PC-3 (cell line): ENCODE data around the gene IFI35. TPM values are rescaled to one million over a fixed set of nuclear protein-coding genes. Genes with fewer than 3 reads are reported as not detected.

Experiments used
- ATAC-seq: fragments of 200-7000 bp; cut with Tn5 transposase; 2 replicates; pipeline ENCODE4 v1.9.1; 2020; ENCODE audit warnings: mild to moderate bottlenecking, moderate library complexity
- BruUV-seq: library from RNA; stranded (reverse); fragments of 400-500 nt; replicated peaks from 2 replicates; lab custom pipeline; 2021; lab: Mats Ljungman, UMichigan
- CTCF ChIA-PET: fragments of 300-600 bp; sonication (Branson Sonifier 250); formaldehyde crosslinking; loops from one replicate; lab custom pipeline; 2022; ENCODE audit warnings: antibody characterized with exemption; lab: Charles Lee
- POLR2A ChIA-PET: fragments of 300-600 bp; sonication (Branson Sonifier 250); formaldehyde crosslinking; loops from one replicate; lab custom pipeline; 2022; ENCODE audit warnings: antibody characterized with exemption; ENCODE audit not compliant: unreplicated experiment; lab: Charles Lee
- DNase-seq: peaks from one replicate; pipeline ENCODE4 v3.0.0-alpha.2; 2015
- H2AFZ ChIP-seq: fragments of 300-600 bp; sonication (generic); 2 replicates; pipeline ENCODE4 v1.6.0; 2016; ENCODE audit warnings: antibody characterized with exemption, low read length
- H3F3A ChIP-seq: fragments of 300-600 bp; sonication (generic); one replicate; pipeline ENCODE4 v1.6.0; 2017; ENCODE audit warnings: antibody characterized with exemption, low read length, control low read depth, mild to moderate bottlenecking; ENCODE audit not compliant: unreplicated experiment
- H3K27ac ChIP-seq: fragments of 300-600 bp; sonication (generic); 2 replicates; pipeline ENCODE4 v1.5.1; 2016; ENCODE audit warnings: mild to moderate bottlenecking, low read length
- H3K27me3 ChIP-seq: fragments of 300-600 bp; sonication (generic); 2 replicates; pipeline ENCODE4 v1.6.1; 2016; ENCODE audit warnings: low read length, mixed read lengths
- H3K36me3 ChIP-seq: fragments of 300-600 bp; sonication (generic); 2 replicates; pipeline ENCODE4 v1.6.1; 2016; ENCODE audit warnings: low read depth, mixed run types, low read length, mixed read lengths
- H3K4me1 ChIP-seq: fragments of 300-600 bp; sonication (generic); 2 replicates; pipeline ENCODE4 v1.5.1; 2016; ENCODE audit warnings: low read length; ENCODE audit not compliant: insufficient read depth
- H3K4me2 ChIP-seq: fragments of 300-600 bp; sonication (generic); 2 replicates; pipeline ENCODE4 v1.6.0; 2016; ENCODE audit warnings: low read length
- H3K4me3 ChIP-seq: fragments of 300-600 bp; sonication (generic); 2 replicates; pipeline ENCODE4 v1.5.1; 2016; ENCODE audit warnings: mild to moderate bottlenecking, low read length, mixed read lengths
- H3K79me2 ChIP-seq: fragments of 300-600 bp; sonication (generic); 2 replicates; pipeline ENCODE4 v1.6.1; 2017; ENCODE audit warnings: low read length, mixed read lengths
- H3K9ac ChIP-seq: fragments of 300-600 bp; sonication (generic); 2 replicates; pipeline ENCODE4 v1.6.0; 2016; ENCODE audit warnings: mild to moderate bottlenecking, low read length
- H3K9me2 ChIP-seq: fragments of 300-600 bp; sonication (generic); replicated peaks from 2 replicates; pipeline ENCODE4 v1.6.1; 2016; ENCODE audit warnings: mixed run types, low read length, mixed read lengths
- H3K9me3 ChIP-seq: fragments of 300-600 bp; sonication (generic); 2 replicates; pipeline ENCODE4 v1.6.1; 2016; ENCODE audit warnings: low read length, mixed read lengths
- H4K20me1 ChIP-seq: fragments of 300-600 bp; sonication (generic); 2 replicates; pipeline ENCODE4 v1.6.1; 2016; ENCODE audit warnings: low read length, mixed read lengths
- EZH2 ChIP-seq: fragments of 300-600 bp; sonication (generic); IDR thresholded peaks from one replicate; pipeline ENCODE4 v1.6.1; 2017; ENCODE audit warnings: antibody characterized with exemption, mild to moderate bottlenecking, low read length; ENCODE audit not compliant: unreplicated experiment
- EZH2phosphoT487 ChIP-seq: fragments of 300-600 bp; sonication (generic); IDR thresholded peaks from 2 replicates; pipeline ENCODE4 v1.6.1; 2018; ENCODE audit warnings: mild to moderate bottlenecking, antibody characterized with exemption, low read length, borderline replicate concordance
- intact Hi-C: fragments of 100-400 bp; cut with micrococcal nuclease; formaldehyde crosslinking; loops from 2 replicates; pipeline ENCODE4 v1.9.0; 2023
- total RNA-seq: library from RNA; depleted of rRNA; stranded (reverse); fragments of >200 nt; gene quantifications from 2 replicates; pipeline ENCODE4 v1.2.3, GENCODE V29; 2014
- TF ChIP-seq, protein P1 (sequence below): fragments of 300-600 bp; sonication (generic); conservative IDR thresholded peaks from 2 replicates; pipeline ENCODE4 v1.5.1; 2017; ENCODE audit warnings: antibody characterized with exemption, low read depth, mild to moderate bottlenecking, low read length

Gene IFI35
- total RNA-seq, 1 experiment from 2014 or later = 12.3 TPM

DNA sequence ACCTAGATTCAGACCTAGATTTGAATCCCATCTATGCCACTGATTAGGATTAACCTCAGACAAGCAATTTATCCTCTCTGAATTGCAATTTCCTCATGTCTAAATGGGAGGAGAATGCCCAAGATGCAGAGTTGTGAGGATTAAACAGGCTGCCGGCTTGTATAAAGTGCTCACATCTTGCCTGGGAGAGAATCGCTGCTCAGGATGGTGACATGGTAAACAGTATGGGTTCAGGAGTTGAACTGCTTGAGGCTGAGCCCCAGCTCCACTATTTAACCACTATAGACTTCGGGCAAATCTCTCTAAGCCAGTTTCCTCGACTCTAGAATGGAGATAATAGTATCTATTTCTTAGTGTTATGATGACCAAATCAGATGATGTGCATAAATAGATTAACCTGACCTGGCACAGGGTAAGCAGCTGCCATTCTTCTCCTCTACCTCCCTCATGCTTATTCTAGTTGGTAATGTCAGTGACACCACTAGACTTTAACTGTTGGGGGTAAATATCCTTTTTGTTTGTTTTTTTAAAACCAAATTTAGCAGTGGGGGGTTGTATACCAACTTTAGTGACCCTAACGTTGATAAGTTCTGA lies 9.1 kb upstream of the IFI35 start:
- peak; percentile 18 for ATAC-seq
- H3K9me2 ChIP-seq = no peaks in the 10 kb centered on the region
- peaks cover 27% of the 10 kb centered on the region for H3K79me2 ChIP-seq
- H3K27ac ChIP-seq = 0 out of 2 replicates have a peak overlapping the region, but pooled peaks have one; percentile 3
- peak overlapping the region; percentile 68 for H3K4me2 ChIP-seq
- peaks cover 36% of the 10 kb centered on the region for H3K4me1 ChIP-seq
- ChIA-PET CTCF (interaction anchor here (0.6 to 1.6 kb wide), 9 partner anchors 13 to 1192 kb away, joined by 3 to 22 read pairs (median 4); partner anchors contain the start of genes RUNDC1 and WNK4), POLR2A (interaction anchor here (0.6 to 1.2 kb wide), 7 partner anchors 11 to 1895 kb away, joined by 3 to 7 read pairs (median 4); no protein-coding TSS in a partner anchor)
- H3K4me3 ChIP-seq = peak overlapping the region; percentile 59
- no peaks in the 10 kb centered on the region for H3K9me3 ChIP-seq
- peaks cover 34% of the 10 kb centered on the region for H3K36me3 ChIP-seq
- DNase-seq = peak; percentile 9
- TF ChIP-seq, protein P1, sequence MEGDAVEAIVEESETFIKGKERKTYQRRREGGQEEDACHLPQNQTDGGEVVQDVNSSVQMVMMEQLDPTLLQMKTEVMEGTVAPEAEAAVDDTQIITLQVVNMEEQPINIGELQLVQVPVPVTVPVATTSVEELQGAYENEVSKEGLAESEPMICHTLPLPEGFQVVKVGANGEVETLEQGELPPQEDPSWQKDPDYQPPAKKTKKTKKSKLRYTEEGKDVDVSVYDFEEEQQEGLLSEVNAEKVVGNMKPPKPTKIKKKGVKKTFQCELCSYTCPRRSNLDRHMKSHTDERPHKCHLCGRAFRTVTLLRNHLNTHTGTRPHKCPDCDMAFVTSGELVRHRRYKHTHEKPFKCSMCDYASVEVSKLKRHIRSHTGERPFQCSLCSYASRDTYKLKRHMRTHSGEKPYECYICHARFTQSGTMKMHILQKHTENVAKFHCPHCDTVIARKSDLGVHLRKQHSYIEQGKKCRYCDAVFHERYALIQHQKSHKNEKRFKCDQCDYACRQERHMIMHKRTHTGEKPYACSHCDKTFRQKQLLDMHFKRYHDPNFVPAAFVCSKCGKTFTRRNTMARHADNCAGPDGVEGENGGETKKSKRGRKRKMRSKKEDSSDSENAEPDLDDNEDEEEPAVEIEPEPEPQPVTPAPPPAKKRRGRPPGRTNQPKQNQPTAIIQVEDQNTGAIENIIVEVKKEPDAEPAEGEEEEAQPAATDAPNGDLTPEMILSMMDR = no peak
- TF ChIP-seq EZH2 (no peak), EZH2phosphoT487 (no peak)
- no peak overlapping the region for H2AFZ ChIP-seq
- no TSS peak for BruUV-seq
- no peaks in the 10 kb centered on the region for H3K27me3 ChIP-seq
- H3K9ac ChIP-seq = 0 out of 2 replicates have a peak overlapping the region, but pooled peaks have one; percentile 5
- intact Hi-C loops = loop anchor here (5.0 kb wide), 1 partner anchor 150 kb away; no protein-coding TSS in a partner anchor
- H3F3A ChIP-seq = no peaks in the 10 kb centered on the region
- peaks cover 16% of the 10 kb centered on the region; the same call in 1 of the 2 replicates for H4K20me1 ChIP-seq

DNA sequence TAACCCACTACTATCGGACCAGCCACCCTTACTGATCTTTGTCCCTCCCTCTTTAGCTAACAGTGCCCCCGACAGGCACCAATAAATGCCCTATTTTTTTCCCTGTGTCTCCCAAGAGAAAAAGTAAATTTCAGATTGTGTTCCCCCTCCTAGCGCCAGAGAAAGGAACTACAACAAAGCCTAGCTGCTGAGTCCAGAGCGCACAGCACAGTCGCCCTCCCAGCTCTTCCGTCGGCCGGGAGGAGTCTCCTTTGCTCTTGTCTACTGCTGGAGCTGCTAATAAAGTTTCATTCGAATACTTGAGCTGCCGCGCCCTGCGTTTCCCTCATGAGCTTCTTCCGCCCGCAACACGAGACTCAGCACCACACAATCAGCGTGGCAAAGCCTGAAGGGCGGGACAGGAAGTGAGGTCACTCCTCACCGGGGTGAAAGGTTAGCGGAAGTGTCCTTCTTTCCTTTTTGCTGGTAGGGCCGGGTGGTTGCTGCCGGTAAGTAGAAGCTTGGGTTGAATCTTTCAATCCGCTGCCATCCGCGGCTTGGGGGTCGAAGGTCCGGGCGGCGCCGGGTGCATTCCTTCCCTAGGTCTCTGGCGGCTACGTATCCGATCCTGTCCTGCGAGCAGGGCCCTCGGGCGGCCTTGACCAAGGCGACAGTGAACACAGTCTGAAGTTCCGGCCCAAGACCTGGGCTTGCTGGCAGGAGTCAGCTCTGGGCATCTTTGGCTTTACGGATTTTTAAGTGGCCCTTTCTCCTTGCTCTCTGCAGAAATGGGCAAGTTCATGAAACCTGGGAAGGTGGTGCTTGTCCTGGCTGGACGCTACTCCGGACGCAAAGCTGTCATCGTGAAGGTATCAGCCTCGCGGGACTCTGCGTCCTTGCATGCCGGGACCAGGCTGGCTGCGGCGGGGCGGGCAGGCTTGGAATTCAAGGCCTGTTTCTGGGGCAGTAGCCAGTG lies 8.3 kb upstream of the IFI35 start, which contains the start of gene RPL27:
Gene RPL27 (plus strand): TSS at position 436 of the 955 bp plus-strand sequence. CDS start 332 bp downstream, at position 768.
- ATAC-seq (peak; percentile 85), DNase-seq (peak; percentile 98)
- Histone ChIP-seq H3K4me2 (peak within 1 kb of the TSS; percentile 99), H4K20me1 (peaks cover 16% of the 10 kb centered on the region; the same call in 1 of the 2 replicates), H3K4me3 (peak within 1 kb of the TSS; percentile 95), H3K79me2 (peaks cover 27% of the 10 kb centered on the region), H3K27ac (peak within 1 kb of the TSS; percentile 79), H3K9ac (peak within 1 kb of the TSS; percentile 99), H3K27me3 (no peaks in the 10 kb centered on the region), H2AFZ (0 out of 2 replicates have a peak within 1 kb of the TSS, but pooled peaks have one; percentile 29), H3K4me1 (peaks cover 36% of the 10 kb centered on the region), H3K9me3 (no peaks in the 10 kb centered on the region), H3K36me3 (peaks cover 33% of the 10 kb centered on the region), H3K9me2 (no peaks in the 10 kb centered on the region), H3F3A (no peaks in the 10 kb centered on the region)
- POLR2A ChIA-PET = interaction anchor here (0.6 to 1.2 kb wide), 8 partner anchors 10 to 1896 kb away, joined by 3 to 16 read pairs (median 4); no protein-coding TSS in a partner anchor
- intact Hi-C loops = loop anchor here (2.0 to 5.0 kb wide), 2 partner anchors 33 to 151 kb away; partner anchors contain the start of gene AARSD1
- CTCF ChIA-PET = interaction anchor here (0.6 to 1.6 kb wide), 9 partner anchors 16 to 1191 kb away, joined by 3 to 20 read pairs (median 3); partner anchors contain the start of genes RUNDC1 and WNK4
- BruUV-seq = TSS peak; percentile 77
- TF ChIP-seq EZH2 = no peak
- TF ChIP-seq, protein P1 = peak; percentile 73
